Dendritic cell treated with granulocyte-macrophage colony-stimulating factor and Interleukin-4, amounts not matched to agents 40 ng/mL and 50 ng/mL, for 4 days (primary cell): Measurements from ENCODE around the gene ERMP1.
"Not testable (repeated sequence)": the region's sequence is repeated elsewhere in the genome, so short reads cannot be mapped to it uniquely, and the experiment has no call there.

Experiments used
- H3K27ac Mint-ChIP-seq: one replicate; pipeline ENCODE4 v1.8.0; 2022; ENCODE audit warnings: mild to moderate bottlenecking, mixed read lengths
- H3K27me3 Mint-ChIP-seq: one replicate; pipeline ENCODE4 v1.8.0; 2022; ENCODE audit warnings: mild to moderate bottlenecking, mixed read lengths
- H3K36me3 Mint-ChIP-seq: one replicate; pipeline ENCODE4 v1.8.0; 2022; ENCODE audit warnings: low read depth, mixed read lengths
- H3K4me1 Mint-ChIP-seq: one replicate; pipeline ENCODE4 v1.8.0; 2022; ENCODE audit warnings: low read depth, mixed read lengths
- H3K4me3 Mint-ChIP-seq: one replicate; pipeline ENCODE4 v1.8.0; 2022; ENCODE audit warnings: mild to moderate bottlenecking, moderate library complexity, mixed read lengths
- H3K9me3 Mint-ChIP-seq: one replicate; pipeline ENCODE4 v1.8.0; 2022; ENCODE audit warnings: mixed read lengths
- intact Hi-C: fragments of 100-400 bp; cut with micrococcal nuclease; formaldehyde crosslinking; loops from one replicate; pipeline ENCODE4 v1.15.0; 2022

The ERMP1 gene

DNA sequence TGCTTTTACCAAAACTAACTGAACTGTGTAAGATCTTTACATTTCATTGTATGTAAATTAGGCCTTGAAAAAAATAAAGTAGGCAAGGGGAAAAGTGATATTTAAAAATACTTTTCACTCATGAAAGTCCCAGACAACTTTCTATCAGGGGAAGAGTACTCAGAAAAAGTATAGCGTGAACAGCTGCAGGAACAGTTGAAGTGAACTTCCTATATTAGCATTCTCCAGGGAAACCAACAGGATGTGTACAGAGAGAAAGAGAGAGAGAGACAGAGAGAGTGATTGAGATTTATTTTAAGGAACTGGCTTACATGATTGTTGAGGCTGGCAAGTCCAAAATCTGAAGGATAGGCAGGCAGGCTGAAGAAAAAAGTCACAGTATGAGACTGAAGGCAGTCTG, 42.0 kb downstream of the ERMP1 start:
- Mint-ChIP-seq H3K36me3 (peaks cover 57% of the 10 kb centered on the region), H3K4me3 (no peak overlapping the region), H3K27me3 (no peaks in the 10 kb centered on the region), H3K9me3 (no peaks in the 10 kb centered on the region), H3K4me1 (peaks cover 13% of the 10 kb centered on the region), H3K27ac (no peak overlapping the region)
- intact Hi-C loops, result no loop called here

DNA sequence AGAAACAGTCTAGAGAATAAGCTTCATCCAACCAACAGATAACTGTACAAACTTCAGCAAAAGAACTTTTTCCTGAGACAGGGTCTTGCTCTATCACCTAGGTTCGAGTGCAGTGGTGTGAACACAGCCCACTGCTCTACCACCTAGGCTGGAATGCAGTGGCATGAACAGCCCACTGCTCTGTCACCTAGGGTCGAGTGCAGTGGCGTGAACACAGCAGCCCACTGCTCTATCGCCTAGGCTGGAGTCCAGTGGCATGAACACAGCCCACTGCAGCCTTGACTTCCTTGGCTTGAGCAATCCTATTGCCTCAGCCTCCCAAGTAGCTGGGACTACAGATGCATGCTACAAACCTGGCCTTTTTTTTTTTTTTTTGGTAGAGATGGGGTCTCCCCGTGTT, 43.4 kb downstream of the ERMP1 start:
- intact Hi-C loops, result no loop called here
- H3K27ac Mint-ChIP-seq, result no peak overlapping the region
- H3K27me3 Mint-ChIP-seq, result no peaks in the 10 kb centered on the region
- peaks cover 62% of the 10 kb centered on the region for H3K36me3 Mint-ChIP-seq
- H3K9me3 Mint-ChIP-seq, result no peaks in the 10 kb centered on the region
- H3K4me3 Mint-ChIP-seq, result no peak overlapping the region
- H3K4me1 Mint-ChIP-seq, result peaks cover 13% of the 10 kb centered on the region

- Mint-ChIP-seq H3K9me3 (peaks cover 5% of the 10 kb centered on the region), H3K27ac (no peak overlapping the region), H3K4me1 (peaks cover 13% of the 10 kb centered on the region), H3K27me3 (no peaks in the 10 kb centered on the region), H3K4me3 (no peak overlapping the region), H3K36me3 (peaks cover 71% of the 10 kb centered on the region)
- intact Hi-C loops, result no loop called here
Observed at GRCh38 chr9:5787759-5788302, 45.1 kb downstream of the ERMP1 start.

GRCh38 chr9:5787220-5787619, 45.7 kb downstream of the ERMP1 start:
- peaks cover 77% of the 10 kb centered on the region for H3K36me3 Mint-ChIP-seq
- H3K9me3 Mint-ChIP-seq, result peaks cover 11% of the 10 kb centered on the region
- intact Hi-C loops, result no loop called here
- peaks cover 13% of the 10 kb centered on the region for H3K4me1 Mint-ChIP-seq
- no peak overlapping the region for H3K27ac Mint-ChIP-seq
- no peaks in the 10 kb centered on the region for H3K27me3 Mint-ChIP-seq
- no peak overlapping the region for H3K4me3 Mint-ChIP-seq

GRCh38 chr9:5786370-5787127, 46.4 kb downstream of the ERMP1 start:
- Mint-ChIP-seq H3K36me3 (peaks cover 77% of the 10 kb centered on the region), H3K4me1 (peaks cover 13% of the 10 kb centered on the region), H3K27ac (no peak overlapping the region), H3K9me3 (peaks cover 17% of the 10 kb centered on the region), H3K27me3 (no peaks in the 10 kb centered on the region), H3K4me3 (no peak overlapping the region)
- intact Hi-C loops, result no loop called here

- peaks cover 8% of the 10 kb centered on the region for H3K4me1 Mint-ChIP-seq
- peaks cover 36% of the 10 kb centered on the region for H3K9me3 Mint-ChIP-seq
- no peak overlapping the region for H3K4me3 Mint-ChIP-seq
- no peak overlapping the region for H3K27ac Mint-ChIP-seq
- H3K36me3 Mint-ChIP-seq, result peaks cover 77% of the 10 kb centered on the region
- H3K27me3 Mint-ChIP-seq, result no peaks in the 10 kb centered on the region
- intact Hi-C loops, result no loop called here
Observed at GRCh38 chr9:5784526-5785315, 48.2 kb downstream of the ERMP1 start.

GRCh38 chr9:5783982-5784381, 48.9 kb downstream of the ERMP1 start:
- Mint-ChIP-seq H3K4me3 (no peak overlapping the region), H3K27me3 (no peaks in the 10 kb centered on the region), H3K36me3 (peaks cover 77% of the 10 kb centered on the region), H3K9me3 (peaks cover 41% of the 10 kb centered on the region), H3K27ac (no peak overlapping the region), H3K4me1 (peaks cover 8% of the 10 kb centered on the region)
- intact Hi-C loops, result no loop called here

DNA sequence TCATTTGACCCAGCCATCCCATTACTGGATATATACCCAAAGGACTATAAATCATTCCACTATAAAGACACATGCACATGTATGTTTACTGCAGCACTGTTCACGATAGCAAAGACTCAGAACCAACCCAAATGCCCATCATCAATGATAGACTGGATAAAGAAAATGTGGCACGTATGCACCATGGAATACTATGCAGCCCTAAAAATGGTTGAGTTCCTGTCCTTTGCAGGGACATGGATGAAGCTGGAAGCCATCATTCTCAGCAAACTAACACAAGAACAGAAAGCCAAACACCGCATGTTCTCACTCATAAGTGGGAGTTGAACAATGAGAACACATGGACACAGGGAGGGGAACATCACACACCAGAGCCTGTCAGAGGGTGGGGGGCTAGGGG, 49.5 kb downstream of the ERMP1 start:
- H3K4me3 Mint-ChIP-seq, H3K4me1 Mint-ChIP-seq, H3K27me3 Mint-ChIP-seq, H3K27ac Mint-ChIP-seq, intact Hi-C loops: not testable (repeated sequence)
- peaks cover 47% of the 10 kb centered on the region for H3K9me3 Mint-ChIP-seq
- H3K36me3 Mint-ChIP-seq, result peaks cover 77% of the 10 kb centered on the region

DNA sequence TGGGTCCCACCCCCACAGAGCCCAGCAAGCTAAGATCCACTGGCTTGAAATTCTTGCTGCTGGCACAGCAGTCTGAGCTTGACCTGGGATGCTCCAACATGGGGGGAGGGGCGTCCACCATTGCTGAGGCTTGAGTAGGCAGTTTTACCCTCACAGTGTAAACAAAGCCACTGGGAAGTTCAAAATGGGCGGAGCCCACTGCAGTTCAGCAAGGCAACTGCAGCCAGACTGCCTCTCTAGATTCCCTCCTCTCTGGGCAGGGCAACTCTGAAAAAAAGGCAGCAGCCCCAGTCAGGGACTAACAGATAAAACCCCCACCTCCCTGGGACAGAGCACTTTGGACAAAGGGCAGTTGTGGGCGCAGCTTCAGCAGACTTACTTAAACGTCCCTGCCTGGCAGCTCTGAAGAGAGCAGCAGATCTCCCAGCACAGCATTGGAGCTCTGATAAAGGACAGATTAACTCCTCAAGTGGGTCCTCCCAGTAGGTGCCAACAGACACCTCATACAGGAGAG, 53.2 kb downstream of the ERMP1 start:
- intact Hi-C loops, result loop anchor here (10.0 kb wide), 1 partner anchor 705 kb away; no protein-coding TSS in a partner anchor
- peaks cover 72% of the 10 kb centered on the region for H3K36me3 Mint-ChIP-seq
- H3K4me1 Mint-ChIP-seq, H3K4me3 Mint-ChIP-seq, H3K27me3 Mint-ChIP-seq, H3K27ac Mint-ChIP-seq: not testable (repeated sequence)
- H3K9me3 Mint-ChIP-seq, result peaks cover 53% of the 10 kb centered on the region

- peaks cover 82% of the 10 kb centered on the region for H3K36me3 Mint-ChIP-seq
- H3K27ac Mint-ChIP-seq, result no peak overlapping the region
- peaks cover 53% of the 10 kb centered on the region for H3K9me3 Mint-ChIP-seq
- intact Hi-C loops, result loop anchor here (10.0 kb wide), 1 partner anchor 704 kb away; no protein-coding TSS in a partner anchor
- no peaks in the 10 kb centered on the region for H3K27me3 Mint-ChIP-seq
- H3K4me3 Mint-ChIP-seq, result no peak overlapping the region
- H3K4me1 Mint-ChIP-seq, result no peaks in the 10 kb centered on the region
Observed at GRCh38 chr9:5778805-5779204, 54.1 kb downstream of the ERMP1 start.

DNA sequence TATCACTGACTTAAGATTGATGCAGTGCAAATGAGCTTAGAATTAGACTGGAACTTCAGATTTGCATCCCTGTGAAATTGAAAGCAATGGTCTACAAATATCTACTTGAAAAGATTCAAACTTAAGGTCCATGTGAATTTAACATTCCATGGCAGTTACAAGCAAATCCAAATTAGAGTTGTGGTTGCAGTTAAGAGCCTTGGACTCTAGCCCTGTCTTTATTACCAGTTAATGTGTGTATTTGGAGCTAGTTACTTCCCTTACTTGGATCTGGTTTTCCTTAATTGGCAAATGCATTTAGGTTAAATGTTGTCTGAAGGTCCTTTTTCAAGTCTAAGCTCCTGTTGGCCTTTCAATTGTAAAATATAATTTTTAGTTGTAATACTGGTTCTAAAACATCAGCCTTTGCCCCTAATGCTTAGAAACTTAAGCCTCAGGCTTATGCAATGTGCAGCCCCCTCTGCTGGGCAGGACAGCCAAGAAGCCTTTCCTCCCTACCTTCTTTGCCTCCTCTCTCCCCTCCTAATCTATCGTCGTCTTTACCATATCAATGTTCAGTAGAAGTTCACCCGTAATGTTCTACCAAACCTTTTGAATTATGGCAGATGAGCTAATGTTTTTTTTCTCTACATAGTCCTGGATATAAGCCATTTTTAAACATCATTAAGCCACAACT, 59.5 kb downstream of the ERMP1 start:
- Mint-ChIP-seq H3K27me3 (no peaks in the 10 kb centered on the region), H3K4me1 (no peaks in the 10 kb centered on the region), H3K9me3 (peaks cover 7% of the 10 kb centered on the region), H3K4me3 (no peak overlapping the region), H3K36me3 (peaks cover 83% of the 10 kb centered on the region), H3K27ac (no peak overlapping the region)
- intact Hi-C loops, result loop anchor here (10.0 kb wide), 1 partner anchor 699 kb away; no protein-coding TSS in a partner anchor

DNA sequence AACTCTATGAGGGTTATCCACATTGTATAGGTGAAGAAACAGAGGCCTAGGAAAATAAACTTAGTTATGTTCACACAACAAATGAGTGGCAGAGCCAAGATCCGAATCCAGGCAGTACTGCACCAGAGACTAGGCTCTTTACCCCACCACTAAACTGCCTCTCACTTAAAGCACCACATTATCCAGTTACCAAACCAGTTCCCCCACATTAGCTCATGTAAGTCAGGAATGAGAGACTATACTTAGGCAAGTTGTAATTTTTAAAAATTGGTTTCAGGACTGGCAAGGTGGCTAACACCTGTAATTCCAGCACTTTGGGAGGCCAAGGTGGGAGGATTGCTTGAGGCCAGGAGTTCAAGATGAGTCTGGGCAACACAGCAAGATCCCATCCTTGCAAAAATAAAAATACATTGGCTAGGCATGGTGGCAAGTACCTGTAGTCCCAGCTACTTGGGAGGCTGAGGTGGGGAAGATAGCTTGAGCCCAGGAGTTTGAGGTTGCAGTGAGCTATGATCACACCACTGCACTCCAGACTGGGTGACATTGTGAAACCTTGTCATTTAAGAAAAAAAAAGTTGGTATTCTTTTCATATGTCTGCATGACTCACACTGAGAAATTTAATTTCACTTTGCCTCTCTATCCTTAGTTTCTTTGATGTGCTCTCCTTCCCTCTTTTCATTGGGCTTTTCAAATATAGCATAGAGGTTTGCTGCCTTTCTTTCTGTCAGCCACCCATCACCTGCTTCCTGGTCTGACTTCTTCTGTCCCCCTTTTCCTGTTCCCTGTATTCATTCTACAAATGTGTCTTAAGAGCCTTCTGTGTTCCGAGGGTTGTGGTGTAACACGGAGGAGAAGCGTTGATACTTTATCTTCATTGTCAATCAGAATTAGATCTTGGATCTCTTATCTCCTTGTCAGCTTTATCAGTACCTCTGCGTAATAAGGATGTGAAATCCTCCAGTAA, 64.7 kb downstream of the ERMP1 start:
- Mint-ChIP-seq H3K27me3 (no peaks in the 10 kb centered on the region), H3K9me3 (no peaks in the 10 kb centered on the region), H3K4me1 (no peaks in the 10 kb centered on the region), H3K36me3 (peaks cover 100% of the 10 kb centered on the region), H3K4me3 (no peak overlapping the region), H3K27ac (no peak overlapping the region)
- intact Hi-C loops, result no loop called here
